Psoas muscle (tissue), 8 donors: ENCODE data around the gene PRORP. TPM values are rescaled to one million over a fixed set of nuclear protein-coding genes. Genes with fewer than 3 reads are reported as not detected.

ENCODE experiments used
- ATAC-seq, 4 donors: fragments of 200-7000 bp; cut with Tn5 transposase; one replicate each; pipeline ENCODE4 v1.9.1; 2020; ENCODE audit warnings: moderate library complexity in 3 of 4, mild to moderate bottlenecking in 2 of 4
- DNase-seq, 2 donors: peaks; one replicate each; pipeline ENCODE4 v3.0.0-alpha.2; 2020
- H3K27ac ChIP-seq: fragments of 200-600 bp; one replicate; pipeline ENCODE4 v1.8.0; 2022
- H3K27me3 ChIP-seq, 3 donors: fragments of 200-600 bp in 1 of 3; one replicate each; pipeline versions ENCODE4 v1.6.1 to v1.8.0; 2013 to 2022; ENCODE audit warnings: low read length in 2 of 3, mild to moderate bottlenecking in 2 of 3, moderate library complexity in 1 of 3; ENCODE audit not compliant: insufficient read depth in 3 of 3
- H3K36me3 ChIP-seq, 2 donors: fragments of 200-600 bp in 1 of 2; one replicate each; pipeline versions ENCODE4 v1.6.1 to v1.8.0; 2013 to 2022; ENCODE audit warnings: low read depth in 1 of 2, mild to moderate bottlenecking in 1 of 2, moderate library complexity in 1 of 2; ENCODE audit not compliant: insufficient read depth in 1 of 2
- H3K4me1 ChIP-seq: fragments of 200-600 bp; one replicate; pipeline ENCODE4 v1.8.0; 2022
- H3K4me3 ChIP-seq: fragments of 200-600 bp; one replicate; pipeline ENCODE4 v1.8.0; 2022; ENCODE audit warnings: mild to moderate bottlenecking
- H3K9me3 ChIP-seq: fragments of 200-600 bp; one replicate; pipeline ENCODE4 v1.8.0; 2022
- WGBS, 3 donors: extraction: QIAGEN DNeasy Blood & Tissue Kit; methylation state at CpG; one replicate each; pipeline versions ENCODE4 v1.1.6 to v1.1.7; 2013; 5-methylcytosine and 5-hydroxymethylcytosine counted together
- intact Hi-C, 2 donors: fragments of 100-400 bp; cut with DNase I; formaldehyde crosslinking; loops; one replicate each; pipeline versions ENCODE4 v1.11.0 to v1.14.2; 2022
- long read RNA-seq, 2 donors: library from polyadenylated mRNA; unstranded; transcript quantifications; one replicate each; pipeline ENCODE4 v2.0.0, GENCODE V29; 2021
- polyA plus RNA-seq, 3 donors: library from polyadenylated mRNA; stranded (reverse); fragments of 200-250 nt; gene quantifications; one replicate each; pipeline ENCODE4 v1.2.3, GENCODE V29; 2013
- total RNA-seq, 4 donors: library from RNA; stranded (reverse); fragmentation: NEBNext Ultra II Directional in 2 of 4; extraction: Animal tissue kit (Norgen Biotek cat#: 25700) in 2 of 4; gene quantifications; one replicate each; pipeline versions ENCODE4 v1.2.1 to v1.2.4, GENCODE V29; 2021 to 2023
- TF ChIP-seq, protein P1 (sequence below): fragments of 200-600 bp; IDR thresholded peaks from one replicate; pipeline ENCODE4 v1.8.0; 2022; ENCODE audit warnings: antibody characterized with exemption
- donor health status: healthy with polysubstance abuse.
- donor health status: DM: no; HTN: no; CAD: no; lungs with moderate emphysema.
- donor health status: Bipolar disorder and iron deficiency.
- donor health status: healthy.
- donor health status: DM: yes; HTN: yes; CAD: no.
- donor health status: DM: no; HTN: no; CAD: no.
- donor health status: DM: no; HTN: no; CAD: no.
- donor health status: DM: yes; HTN: yes; CAD: no.

PRORP gene
- total RNA-seq (10 to 100 TPM; 15.1 to 23.0 (median 17.0) TPM), polyA plus RNA-seq (10 to 100 TPM; 11.3 to 23.5 (median 21.6) TPM)
- long read RNA-seq, donor 1, full-length matches to known transcripts = 6 of 10 reads
- long read RNA-seq, donor 1, partial matches to known transcripts = 4 of 10 reads
- long read RNA-seq, donor 1, other reads (novel, unspliced or antisense) = 0 of 10 reads
- long read RNA-seq, donor 2, transcript KIAA0391-203 (8 exons, 2,611 nt) = major isoform, 8 of 13 reads
- long read RNA-seq, donor 2, partial matches to known transcripts = 2 of 13 reads
- long read RNA-seq, donor 2, other reads (novel, unspliced or antisense) = 3 of 13 reads

DNA sequence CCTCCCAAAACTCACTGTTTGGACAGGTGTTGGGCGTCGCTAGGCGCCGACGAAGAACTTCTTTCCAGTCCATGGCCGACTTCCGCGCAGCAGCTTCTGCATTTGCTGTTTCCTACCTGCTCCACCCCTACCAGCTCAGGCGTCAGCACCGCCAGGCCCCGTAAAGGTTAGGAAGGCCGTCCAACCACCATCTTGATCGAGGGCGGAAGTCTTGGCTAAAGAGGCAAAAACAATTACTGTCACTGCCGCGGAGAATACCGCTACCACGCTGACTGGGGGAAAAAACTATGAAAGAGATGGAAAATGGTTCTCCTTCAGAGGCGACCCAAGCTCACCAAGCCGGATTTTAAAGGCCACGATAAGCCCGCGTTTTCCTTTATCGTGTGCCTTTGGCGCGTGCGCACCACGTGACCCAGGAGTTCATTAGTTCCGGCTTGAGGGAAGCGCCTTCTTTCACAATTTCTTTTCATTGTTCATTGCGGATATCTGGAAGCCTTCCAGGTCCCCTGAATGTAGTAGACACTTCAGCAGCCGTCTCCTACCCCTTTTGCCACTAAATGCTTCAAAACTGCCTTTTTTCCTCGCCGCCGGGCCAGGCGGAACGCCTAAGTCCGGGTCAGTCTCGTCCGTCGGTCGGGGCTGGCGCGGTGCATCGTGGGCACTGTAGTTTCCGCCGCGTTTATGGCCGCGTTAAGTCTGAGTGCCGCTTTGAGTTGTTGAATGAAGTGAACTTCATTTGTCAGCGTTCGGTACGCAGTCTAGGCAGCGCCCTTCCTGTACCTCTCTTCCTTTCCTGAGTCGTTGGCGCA is at the start of gene PRORP, which contains the start of gene PPP2R3C:
Gene PRORP (plus strand): TSS at position 666 of the 809 bp plus-strand sequence. CDS start 694 bp downstream, outside the sequence.
Gene PPP2R3C (minus strand): TSS at position 104 of the 809 bp plus-strand sequence. CDS start 31 bp downstream, at position 73.
- Histone ChIP-seq H3K9me3 (no peaks in the 10 kb centered on the region), H3K27ac (peak within 1 kb of the TSS; percentile 96), H3K4me1 (peaks cover 19% of the 10 kb centered on the region), H3K36me3 (peaks cover 0 to 15% of the 10 kb centered on the region in 2 donors), H3K27me3 (no peaks in the 10 kb centered on the region), H3K4me3 (peak within 1 kb of the TSS; percentile 82)
- ATAC-seq = peak; percentile 93 to 95 (median 94)
- TF ChIP-seq, protein P1, sequence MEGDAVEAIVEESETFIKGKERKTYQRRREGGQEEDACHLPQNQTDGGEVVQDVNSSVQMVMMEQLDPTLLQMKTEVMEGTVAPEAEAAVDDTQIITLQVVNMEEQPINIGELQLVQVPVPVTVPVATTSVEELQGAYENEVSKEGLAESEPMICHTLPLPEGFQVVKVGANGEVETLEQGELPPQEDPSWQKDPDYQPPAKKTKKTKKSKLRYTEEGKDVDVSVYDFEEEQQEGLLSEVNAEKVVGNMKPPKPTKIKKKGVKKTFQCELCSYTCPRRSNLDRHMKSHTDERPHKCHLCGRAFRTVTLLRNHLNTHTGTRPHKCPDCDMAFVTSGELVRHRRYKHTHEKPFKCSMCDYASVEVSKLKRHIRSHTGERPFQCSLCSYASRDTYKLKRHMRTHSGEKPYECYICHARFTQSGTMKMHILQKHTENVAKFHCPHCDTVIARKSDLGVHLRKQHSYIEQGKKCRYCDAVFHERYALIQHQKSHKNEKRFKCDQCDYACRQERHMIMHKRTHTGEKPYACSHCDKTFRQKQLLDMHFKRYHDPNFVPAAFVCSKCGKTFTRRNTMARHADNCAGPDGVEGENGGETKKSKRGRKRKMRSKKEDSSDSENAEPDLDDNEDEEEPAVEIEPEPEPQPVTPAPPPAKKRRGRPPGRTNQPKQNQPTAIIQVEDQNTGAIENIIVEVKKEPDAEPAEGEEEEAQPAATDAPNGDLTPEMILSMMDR = no peak
- peak; percentile 88 to 96 for DNase-seq
- intact Hi-C loops = loop anchor here in 1 of 2 donors (5.0 to 10.0 kb wide), 2 partner anchors 70 to 703 kb away; partner anchors contain the start of gene BRMS1L
- WGBS, 3 donors = 0% methylated on average over 57 of the region's 57 CpGs

DNA sequence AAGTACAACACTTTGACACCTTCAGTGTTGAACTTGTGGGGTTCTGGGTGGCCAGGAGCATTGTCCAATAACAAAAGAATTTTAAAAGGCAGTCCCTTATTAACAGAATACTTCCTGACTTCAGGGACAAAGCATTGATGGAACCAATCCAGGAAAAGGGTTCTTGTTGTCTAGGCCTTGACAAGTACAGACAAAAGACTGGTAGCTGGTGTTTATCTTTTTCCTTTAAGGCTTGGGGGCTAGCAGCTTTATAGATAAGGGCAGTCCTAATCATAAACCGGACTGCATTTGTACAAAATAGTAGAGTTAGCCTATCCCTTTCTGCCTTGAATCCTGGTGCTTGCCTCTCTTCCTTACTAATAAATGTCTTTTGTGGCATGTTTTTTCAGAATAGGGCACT is 48.9 kb upstream of the PRORP start:
- WGBS, 3 donors = 94 to 97% (median 96%) methylated on average over 1 of the region's 1 CpG
- Histone ChIP-seq H3K27ac (no peak overlapping the region), H3K27me3 (no peaks in the 10 kb centered on the region), H3K4me3 (no peak overlapping the region), H3K36me3 (peaks cover 7 to 70% of the 10 kb centered on the region in 2 donors), H3K4me1 (no peaks in the 10 kb centered on the region), H3K9me3 (no peaks in the 10 kb centered on the region)
- TF ChIP-seq, protein P1 = no peak
- intact Hi-C loops = no loop called here
- DNase-seq = no peak
- ATAC-seq = no peak

DNA sequence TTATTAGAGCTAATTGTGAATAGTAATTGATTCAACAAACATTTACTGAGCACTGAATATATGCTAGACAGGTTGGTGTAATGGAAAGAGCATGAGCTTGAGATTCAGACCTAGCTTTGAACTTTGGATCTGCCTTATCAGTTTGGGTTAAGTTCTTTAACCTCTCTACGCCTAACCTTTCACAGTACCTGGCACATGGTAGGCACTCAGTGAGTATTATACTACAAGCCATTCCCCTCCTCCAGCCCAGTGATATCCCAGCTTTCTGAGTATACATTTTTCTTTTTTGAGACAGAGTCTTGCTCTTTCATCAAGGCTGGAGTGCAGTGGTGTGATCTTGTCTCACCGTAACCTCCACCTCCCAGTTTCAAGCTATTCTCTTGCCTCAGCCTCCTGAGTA is 44.3 kb upstream of the PRORP start:
- no peak overlapping the region for H3K4me3 ChIP-seq
- TF ChIP-seq, protein P1 = no peak
- intact Hi-C loops = no loop called here
- H3K36me3 ChIP-seq = peaks cover 7 to 80% of the 10 kb centered on the region in 2 donors
- H3K9me3 ChIP-seq = no peaks in the 10 kb centered on the region
- ATAC-seq (no peak), DNase-seq (no peak)
- H3K27ac ChIP-seq = no peak overlapping the region
- H3K27me3 ChIP-seq = no peaks in the 10 kb centered on the region
- no peaks in the 10 kb centered on the region for H3K4me1 ChIP-seq
- 94 to 100% (median 97%) methylated on average over 2 of the region's 2 CpGs for WGBS, 3 donors

DNA sequence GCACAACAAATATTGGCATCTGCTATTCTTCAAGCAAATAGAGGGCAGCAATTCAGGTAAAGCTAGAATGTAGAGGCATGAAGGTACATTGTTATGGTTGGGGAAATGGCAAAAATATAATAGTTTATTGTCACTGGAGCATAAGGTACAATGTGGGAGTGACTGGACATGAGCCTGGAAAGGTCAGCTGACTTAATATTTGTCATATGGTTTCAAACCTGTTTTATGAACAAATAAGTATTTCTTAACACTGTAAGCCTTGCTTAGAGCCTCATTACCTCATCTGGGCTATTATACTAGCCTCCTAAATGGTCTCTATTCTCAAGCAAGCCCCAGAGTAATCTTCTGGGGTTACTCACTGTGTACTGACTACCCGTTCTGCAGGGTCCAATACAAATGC is 42.6 kb upstream of the PRORP start:
- H3K27me3 ChIP-seq = no peaks in the 10 kb centered on the region
- 83 to 92% (median 85%) methylated on average over 1 of the region's 1 CpG for WGBS, 3 donors
- peaks cover 5 to 84% of the 10 kb centered on the region in 2 donors for H3K36me3 ChIP-seq
- H3K9me3 ChIP-seq = no peaks in the 10 kb centered on the region
- intact Hi-C loops = loop anchor here in 1 of 2 donors (10.0 kb wide), 1 partner anchor 55 kb away; no protein-coding TSS in a partner anchor
- H3K4me1 ChIP-seq = no peaks in the 10 kb centered on the region
- ATAC-seq = no peak
- H3K27ac ChIP-seq = no peak overlapping the region
- DNase-seq = no peak
- TF ChIP-seq, protein P1 = no peak
- no peak overlapping the region for H3K4me3 ChIP-seq
